ENCODE measurements around the gene TOP2B. TPM values are rescaled to one million over a fixed set of nuclear protein-coding genes. Genes with fewer than 3 reads are reported as not detected.

Gene TOP2B
- polyA plus RNA-seq, 6 donors from 2014 or later: 44.4 to 95.7 (median 66.8) TPM

GRCh38 chr3:25663869-25664811 is 567 bp downstream of the TOP2B start:
- Mint-ChIP-seq H3K4me1 (peaks cover 54 to 62% (median 54%) of the 10 kb centered on the region in 3 donors), H3K36me3 (peaks cover 0 to 7% of the 10 kb centered on the region in 2 donors), H3K27ac (peak overlapping the region; percentile 99 to 100 (median 100)), H3K27me3 (no peaks in the 10 kb centered on the region), H3K9me3 (no peaks in the 10 kb centered on the region), H3K4me3 (peak overlapping the region; percentile 94 to 100 (median 99))
- ATAC-seq (ENCODE audit: low read depth in 2 of 2) (peak; percentile 20 to 22), DNase-seq (peak; percentile 68)

DNA sequence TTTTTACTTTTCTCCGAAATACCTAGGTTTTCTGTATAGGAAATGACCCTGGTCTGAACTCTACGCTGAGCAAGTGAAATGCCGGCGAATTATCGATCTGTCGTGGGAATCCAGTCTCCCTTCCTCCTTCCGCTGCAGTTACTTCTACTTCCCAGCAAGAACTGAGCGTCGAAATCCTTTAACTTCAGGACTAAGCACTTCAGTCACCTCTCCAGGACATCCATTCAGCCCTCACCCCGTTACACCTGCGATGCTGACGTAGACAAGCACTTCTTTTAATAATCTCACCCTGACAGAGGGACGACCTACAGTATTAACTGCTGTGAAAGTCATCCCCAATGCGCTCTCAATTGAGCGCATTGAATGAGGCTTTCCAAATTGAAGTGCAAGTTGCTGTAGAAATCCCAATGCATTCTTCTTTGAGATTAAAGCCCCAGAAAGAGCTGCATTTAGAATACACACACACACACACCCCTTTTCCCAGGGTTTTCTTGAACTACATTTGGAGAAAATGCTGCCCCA is 1.3 kb downstream of the TOP2B start:
- H3K9me3 Mint-ChIP-seq: no peaks in the 10 kb centered on the region
- peaks cover 0 to 7% of the 10 kb centered on the region in 2 donors for H3K36me3 Mint-ChIP-seq
- ATAC-seq (ENCODE audit: low read depth in 2 of 2): peak; percentile 24 to 29
- H3K27me3 Mint-ChIP-seq: no peaks in the 10 kb centered on the region
- peaks cover 58 to 68% (median 60%) of the 10 kb centered on the region in 3 donors for H3K4me1 Mint-ChIP-seq
- DNase-seq: peak; percentile 58
- H3K27ac Mint-ChIP-seq: peak overlapping the region; percentile 96 to 100 (median 98)
- H3K4me3 Mint-ChIP-seq: peak overlapping the region; percentile 93 to 100 (median 98)

- H3K27me3 Mint-ChIP-seq: no peaks in the 10 kb centered on the region
- no peaks in the 10 kb centered on the region for H3K9me3 Mint-ChIP-seq
- H3K4me1 Mint-ChIP-seq: peaks cover 58 to 68% (median 60%) of the 10 kb centered on the region in 3 donors
- no peak for DNase-seq
- H3K4me3 Mint-ChIP-seq: peak overlapping the region; percentile 93 to 100 (median 98)
- H3K36me3 Mint-ChIP-seq: peaks cover 0 to 7% of the 10 kb centered on the region in 2 donors
- no peak for ATAC-seq (ENCODE audit: low read depth in 2 of 2)
- H3K27ac Mint-ChIP-seq: peak overlapping the region; percentile 96 to 100 (median 98)
Measured at GRCh38 chr3:25662736-25663320, 1.9 kb downstream of the TOP2B start.

- DNase-seq (no peak), ATAC-seq (ENCODE audit: low read depth in 2 of 2) (no peak)
- H3K27me3 Mint-ChIP-seq: no peaks in the 10 kb centered on the region
- H3K27ac Mint-ChIP-seq: peak overlapping the region in 5 of 6 donors; percentile 13 to 100 (median 85)
- H3K36me3 Mint-ChIP-seq: peaks cover 0 to 7% of the 10 kb centered on the region in 2 donors
- H3K4me3 Mint-ChIP-seq: peak overlapping the region in 7 of 8 donors; percentile 10 to 100 (median 71)
- H3K9me3 Mint-ChIP-seq: no peaks in the 10 kb centered on the region
- peaks cover 63 to 72% (median 65%) of the 10 kb centered on the region in 3 donors for H3K4me1 Mint-ChIP-seq
Measured at GRCh38 chr3:25661694-25662437, 2.8 kb downstream of the TOP2B start.

DNA sequence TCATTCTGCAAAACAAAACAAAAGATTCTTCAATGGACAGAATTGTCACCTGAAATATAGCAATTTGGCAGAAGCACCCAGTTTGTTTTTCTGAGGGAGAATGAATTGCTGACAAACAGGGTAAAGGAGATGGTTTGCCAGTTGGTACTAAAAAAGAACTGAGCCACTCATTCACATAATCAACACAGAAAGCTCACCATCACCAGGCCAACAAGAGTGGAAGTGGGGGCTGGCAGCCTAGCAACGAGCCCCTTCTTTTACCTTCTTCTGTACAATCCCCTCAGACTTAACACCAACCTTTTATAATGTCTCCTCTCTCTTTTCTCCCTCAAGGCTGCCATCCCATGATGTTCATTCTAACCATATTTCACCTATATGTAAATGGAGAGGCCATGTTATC is 5.9 kb downstream of the TOP2B start:
- Mint-ChIP-seq H3K36me3 (no peaks in the 10 kb centered on the region), H3K27ac (peak overlapping the region in 4 of 6 donors; percentile 34 to 67 (median 62)), H3K9me3 (no peaks in the 10 kb centered on the region), H3K4me1 (peaks cover 60 to 74% (median 64%) of the 10 kb centered on the region in 3 donors), H3K27me3 (no peaks in the 10 kb centered on the region), H3K4me3 (peak overlapping the region in 7 of 8 donors; percentile 3 to 63 (median 15))
- ATAC-seq (ENCODE audit: low read depth in 2 of 2) (no peak), DNase-seq (no peak)

DNA sequence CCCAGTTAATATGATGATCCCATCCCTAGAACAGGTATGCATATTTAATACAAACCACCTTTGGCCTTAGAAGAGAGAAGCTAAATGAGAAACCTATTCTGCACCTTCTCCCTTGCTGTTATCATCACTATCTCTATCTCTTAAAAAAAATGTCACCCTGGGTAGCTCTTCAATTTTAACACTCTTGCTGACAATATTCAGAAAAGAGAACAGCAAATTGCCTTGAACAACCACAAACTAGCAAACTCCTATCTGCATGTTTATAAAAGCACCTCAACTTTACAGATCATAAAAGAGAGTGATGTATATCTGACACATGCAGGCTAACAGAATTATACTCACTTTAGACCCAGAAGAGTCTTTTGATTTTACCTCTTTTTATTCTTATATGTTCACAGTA is 7.4 kb downstream of the TOP2B start:
- Mint-ChIP-seq H3K4me3 (peak overlapping the region; percentile 4 to 79 (median 20)), H3K27me3 (no peaks in the 10 kb centered on the region), H3K4me1 (peaks cover 61 to 77% (median 66%) of the 10 kb centered on the region in 3 donors), H3K9me3 (no peaks in the 10 kb centered on the region), H3K36me3 (peaks cover 0 to 1% of the 10 kb centered on the region in 2 donors), H3K27ac (peak overlapping the region in 4 of 6 donors; percentile 55 to 82 (median 62))
- DNase-seq (no peak), ATAC-seq (ENCODE audit: low read depth in 2 of 2) (no peak)

- H3K9me3 Mint-ChIP-seq: peaks cover 0 to 6% (median 3%) of the 10 kb centered on the region in 7 donors
- no peaks in the 10 kb centered on the region for H3K27me3 Mint-ChIP-seq
- H3K4me3 Mint-ChIP-seq: peak overlapping the region in 2 of 8 donors; percentile 49
- peak; percentile 37 to 63 for ATAC-seq (ENCODE audit: low read depth in 2 of 2)
- H3K27ac Mint-ChIP-seq: peak overlapping the region in 3 of 6 donors; percentile 19 to 40 (median 28)
- peaks cover 4 to 7% of the 10 kb centered on the region in 2 donors for H3K36me3 Mint-ChIP-seq
- H3K4me1 Mint-ChIP-seq: peaks cover 61 to 74% (median 74%) of the 10 kb centered on the region in 3 donors
- no peak for DNase-seq
Measured at GRCh38 chr3:25655659-25656058, 9.0 kb downstream of the TOP2B start.

- no peaks in the 10 kb centered on the region for H3K27me3 Mint-ChIP-seq
Measured at GRCh38 chr3:25654576-25654975, 10.1 kb downstream of the TOP2B start.

GRCh38 chr3:25653322-25653721 is 11.4 kb downstream of the TOP2B start:
- no peak for DNase-seq
- peak overlapping the region in 5 of 6 donors; percentile 32 to 86 (median 68) for H3K27ac Mint-ChIP-seq
- ATAC-seq (ENCODE audit: low read depth in 2 of 2): no peak
- H3K4me1 Mint-ChIP-seq: peaks cover 45 to 64% (median 58%) of the 10 kb centered on the region in 3 donors
- no peaks in the 10 kb centered on the region for H3K27me3 Mint-ChIP-seq
- H3K36me3 Mint-ChIP-seq: peaks cover 21 to 24% of the 10 kb centered on the region in 2 donors
- peak overlapping the region in 5 of 8 donors; percentile 14 to 79 (median 31) for H3K4me3 Mint-ChIP-seq
- peaks cover 0 to 25% (median 21%) of the 10 kb centered on the region in 7 donors for H3K9me3 Mint-ChIP-seq

More at GRCh38 chr3:25654576-25654975, 10.1 kb downstream of the TOP2B start:
- Mint-ChIP-seq H3K36me3 (peaks cover 12% of the 10 kb centered on the region in 2 donors), H3K9me3 (peaks cover 0 to 14% (median 10%) of the 10 kb centered on the region in 7 donors), H3K27ac (peak overlapping the region in 5 of 6 donors; percentile 21 to 90 (median 40)), H3K4me1 (peaks cover 51 to 67% (median 64%) of the 10 kb centered on the region in 3 donors), H3K4me3 (peak overlapping the region in 4 of 8 donors; percentile 7 to 51 (median 23))
- DNase-seq: no peak
- ATAC-seq (ENCODE audit: low read depth in 2 of 2): no peak

DNA sequence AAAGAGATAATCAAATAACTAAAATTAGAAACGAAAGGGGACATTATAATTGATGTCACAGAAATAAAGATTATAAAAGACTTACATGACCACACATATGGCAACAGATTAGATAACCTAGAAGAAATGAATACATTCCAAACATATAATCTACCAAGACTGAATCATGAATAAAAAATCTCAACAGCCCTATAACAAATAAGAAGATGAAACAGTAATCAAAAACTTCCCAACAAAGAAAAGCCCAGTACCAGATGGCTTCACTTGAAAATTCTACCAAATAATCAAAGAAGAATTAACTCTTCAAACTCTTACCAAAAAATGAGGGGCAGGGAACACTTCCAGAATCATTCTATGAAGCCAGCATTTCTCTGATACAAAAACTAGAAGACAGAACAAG is 11.8 kb downstream of the TOP2B start:
- no peak for DNase-seq
- ATAC-seq (ENCODE audit: low read depth in 2 of 2): no peak
- Mint-ChIP-seq H3K9me3 (peaks cover 0 to 29% (median 25%) of the 10 kb centered on the region in 7 donors), H3K27ac (peak overlapping the region in 4 of 6 donors; percentile 32 to 86 (median 58)), H3K36me3 (peaks cover 25 to 28% of the 10 kb centered on the region in 2 donors), H3K4me1 (peaks cover 49 to 68% (median 62%) of the 10 kb centered on the region in 3 donors), H3K4me3 (peak overlapping the region in 4 of 8 donors; percentile 14 to 79 (median 39)), H3K27me3 (no peaks in the 10 kb centered on the region)

GRCh38 chr3:25648925-25649830 is 15.5 kb downstream of the TOP2B start:
- ATAC-seq (ENCODE audit: low read depth in 2 of 2) (no peak), DNase-seq (no peak)
- peak overlapping the region in 3 of 6 donors; percentile 25 to 97 (median 86) for H3K27ac Mint-ChIP-seq
- no peaks in the 10 kb centered on the region for H3K27me3 Mint-ChIP-seq
- no peak overlapping the region for H3K4me3 Mint-ChIP-seq
- peaks cover 26 to 30% of the 10 kb centered on the region in 2 donors for H3K36me3 Mint-ChIP-seq
- H3K4me1 Mint-ChIP-seq: peaks cover 33 to 46% (median 45%) of the 10 kb centered on the region in 3 donors
- peaks cover 0 to 30% (median 25%) of the 10 kb centered on the region in 7 donors for H3K9me3 Mint-ChIP-seq

Measured in naive B cell (primary cell).